Stimulated activated CD8-positive, alpha-beta memory T cell treated with anti-CD3 and anti-CD28 coated beads, Interleukin-15, amount 100 ng/mL, for 24 hours (primary cell): ENCODE results near the gene VPS35L.
"Not testable (repeated sequence)": the region's sequence is repeated elsewhere in the genome, so short reads cannot be mapped to it uniquely, and the experiment has no call there.

ENCODE experiments used
- DNase-seq: peaks from one replicate; pipeline ENCODE4 v3.0.0-alpha.2; 2020; ENCODE audit warnings: low read depth

Gene VPS35L

DNA sequence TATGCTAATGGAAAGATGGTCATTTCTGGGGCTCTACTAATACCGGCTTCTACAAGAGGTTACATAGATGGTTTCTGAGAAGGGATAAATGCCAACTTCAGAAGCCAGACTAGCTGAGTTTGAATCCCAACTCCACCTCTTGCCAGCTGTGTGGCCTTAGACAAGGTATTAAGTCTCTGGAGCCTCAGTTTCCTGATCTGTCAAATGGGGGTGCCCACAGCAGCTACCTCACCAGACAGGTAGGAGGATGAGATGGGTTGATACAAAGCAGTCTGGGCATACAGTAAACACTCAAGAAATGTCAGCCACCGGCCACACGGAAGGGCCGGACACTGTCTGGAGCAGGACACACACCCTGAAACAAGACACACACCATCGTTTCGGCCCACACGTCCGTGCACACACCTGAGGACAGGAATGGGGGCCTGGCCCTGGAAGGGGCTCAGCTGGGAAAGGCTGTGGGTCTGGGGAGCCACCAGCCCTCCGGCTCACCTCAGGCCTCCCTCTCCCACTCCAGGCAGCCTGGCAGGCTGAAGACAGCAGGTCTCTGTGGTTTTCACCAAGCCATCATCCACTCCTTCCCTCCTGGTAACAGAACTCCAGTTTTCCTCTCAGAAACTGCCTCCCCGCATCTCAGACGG, 157.0 kb downstream of the VPS35L start:
- DNase-seq = no peak

DNA sequence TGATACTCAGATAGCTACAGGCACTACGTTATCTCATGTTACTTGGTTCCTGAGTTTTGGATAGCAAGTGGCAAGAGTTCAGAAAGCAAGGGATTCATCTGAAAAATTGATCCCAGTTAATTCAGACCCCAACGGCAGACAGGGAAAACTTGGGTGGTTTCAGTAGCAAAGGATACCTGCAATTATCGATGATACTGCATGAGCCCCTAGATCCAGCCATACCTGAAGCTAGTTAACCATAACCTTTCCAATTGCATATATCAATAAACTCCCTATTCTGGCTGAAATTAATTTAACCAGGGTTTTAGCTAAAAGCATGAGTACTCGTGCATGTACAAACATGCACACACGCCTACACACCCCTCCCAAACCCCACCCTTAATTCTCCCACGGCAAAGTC, 158.2 kb downstream of the VPS35L start:
- no peak for DNase-seq

DNA sequence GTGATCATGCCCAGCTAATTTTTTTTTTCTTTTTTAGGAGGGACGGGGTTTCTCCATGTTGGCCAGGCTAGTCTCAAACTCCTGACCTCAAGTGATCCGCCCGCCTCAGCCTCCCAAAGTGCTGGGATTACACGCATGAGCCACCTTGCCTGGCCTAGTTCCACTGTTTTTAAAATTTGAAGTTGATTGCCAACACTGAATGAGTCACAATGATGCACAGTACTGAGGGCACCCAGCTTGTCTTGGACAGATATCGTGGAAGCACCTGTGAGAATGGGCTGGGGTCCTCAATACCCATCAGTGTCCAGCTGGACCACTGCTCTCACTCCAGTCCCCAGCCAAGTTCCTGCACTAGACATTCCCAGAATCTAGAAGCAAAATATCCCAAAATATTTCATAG, 160.1 kb downstream of the VPS35L start:
- no peak for DNase-seq

DNA sequence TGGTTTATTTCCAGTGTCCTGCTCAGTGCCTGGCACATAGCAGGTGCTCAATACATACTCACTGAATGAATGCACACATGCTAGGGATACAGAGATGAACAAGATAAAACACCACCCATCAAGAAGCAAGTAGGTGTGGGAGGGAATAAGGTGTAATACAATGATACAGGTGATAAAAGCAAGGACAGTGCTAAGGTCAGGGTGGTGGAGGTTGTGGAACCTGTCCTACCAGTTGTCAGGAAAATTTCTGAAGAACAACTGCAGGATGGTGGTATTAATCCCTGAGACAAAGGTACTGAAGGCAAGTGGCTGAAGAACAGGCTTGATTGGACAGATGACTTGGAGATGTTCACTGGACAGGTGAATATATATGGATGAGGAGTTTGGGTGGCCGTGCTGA, 160.7 kb downstream of the VPS35L start:
- no peak for DNase-seq

DNA sequence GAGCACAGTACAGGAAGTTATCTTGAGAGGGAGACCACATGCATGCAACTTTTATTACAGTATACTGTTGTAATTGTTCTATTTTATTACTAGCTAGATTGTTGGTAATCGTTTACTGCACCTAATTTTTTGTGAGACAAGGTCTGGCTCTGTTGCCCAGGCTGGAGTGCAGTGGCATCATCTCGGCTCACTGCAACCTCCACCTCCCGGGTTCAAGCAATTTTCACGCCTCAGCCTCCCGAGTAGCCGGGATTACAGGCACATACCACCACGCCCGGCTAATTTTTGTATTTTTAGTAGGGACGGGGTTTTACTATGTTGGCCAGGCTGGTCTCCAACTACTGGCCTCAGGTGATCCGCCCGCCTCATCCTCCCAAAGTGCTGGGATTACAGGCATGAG, 161.2 kb downstream of the VPS35L start:
- not testable (repeated sequence) for DNase-seq

DNA sequence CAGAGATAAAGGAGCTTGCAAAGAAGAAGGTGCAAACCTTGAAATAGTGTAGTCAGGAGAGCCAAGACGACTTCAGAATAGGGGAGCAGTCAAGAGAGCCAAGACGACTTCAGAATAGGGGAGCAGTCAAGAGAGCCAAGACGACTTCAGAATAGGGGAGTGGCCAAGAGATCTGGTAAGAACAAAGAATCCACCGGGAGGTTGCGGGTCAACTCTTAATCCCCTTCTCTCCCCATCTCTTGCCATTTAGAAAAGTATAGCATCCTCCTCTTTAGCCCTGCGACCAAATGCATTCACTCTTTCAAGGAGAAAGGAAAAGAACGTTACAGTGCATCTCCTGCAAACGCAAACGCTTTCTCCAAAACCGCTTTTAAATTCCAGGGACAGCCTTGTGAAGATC, 161.8 kb downstream of the VPS35L start:
- DNase-seq = no peak

DNA sequence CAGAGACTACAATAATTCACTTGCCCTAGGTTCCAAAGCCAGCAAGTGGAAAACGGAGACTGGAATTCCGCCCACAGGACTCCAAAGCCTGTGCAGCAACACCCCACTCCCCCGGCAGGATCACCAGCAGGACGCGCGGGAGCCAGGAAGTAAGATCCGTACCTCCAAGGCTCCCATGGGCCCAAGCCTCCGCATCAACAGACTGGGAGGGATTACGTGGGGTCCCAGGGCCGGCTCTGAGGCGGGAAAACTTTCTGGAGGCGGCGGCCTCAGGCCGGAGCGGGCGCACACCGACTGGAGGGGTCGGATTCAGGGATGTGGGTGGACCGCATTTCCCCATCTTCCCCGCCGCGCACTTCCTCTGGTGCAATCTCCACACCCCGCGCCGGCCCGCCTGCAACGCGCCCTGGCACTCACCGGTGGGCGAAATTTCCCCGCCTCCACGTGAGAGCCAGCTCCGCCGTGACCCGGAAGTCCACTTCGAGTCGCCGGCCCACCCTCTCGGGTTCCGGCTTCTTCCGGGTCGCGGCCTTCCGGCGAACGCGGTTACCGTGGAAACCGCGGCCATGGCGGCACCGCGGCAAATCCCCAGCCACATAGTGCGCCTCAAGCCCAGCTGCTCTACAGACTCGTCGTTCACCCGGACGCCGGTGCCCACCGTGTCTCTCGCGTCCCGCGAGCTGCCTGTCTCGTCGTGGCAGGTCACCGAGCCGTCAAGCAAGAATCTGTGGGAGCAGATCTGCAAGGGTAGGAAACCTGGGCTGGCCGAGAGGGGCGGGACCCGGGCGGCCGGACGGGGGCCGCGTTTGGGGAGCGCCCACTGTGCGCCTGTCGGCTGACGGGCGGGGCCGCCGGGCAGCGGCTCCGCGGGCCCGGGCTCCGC, 162.5 kb downstream of the VPS35L start, which contains the start of the genes IQCK and KNOP1:
TSS of gene IQCK (plus strand) at position 531 of the 883 bp plus-strand sequence. CDS start at position 567, 36 bp downstream.
TSS of gene KNOP1 (minus strand) at position 487 of the 883 bp plus-strand sequence. CDS start 3,192 bp downstream, outside the sequence.
- peak; percentile 72 for DNase-seq

DNA sequence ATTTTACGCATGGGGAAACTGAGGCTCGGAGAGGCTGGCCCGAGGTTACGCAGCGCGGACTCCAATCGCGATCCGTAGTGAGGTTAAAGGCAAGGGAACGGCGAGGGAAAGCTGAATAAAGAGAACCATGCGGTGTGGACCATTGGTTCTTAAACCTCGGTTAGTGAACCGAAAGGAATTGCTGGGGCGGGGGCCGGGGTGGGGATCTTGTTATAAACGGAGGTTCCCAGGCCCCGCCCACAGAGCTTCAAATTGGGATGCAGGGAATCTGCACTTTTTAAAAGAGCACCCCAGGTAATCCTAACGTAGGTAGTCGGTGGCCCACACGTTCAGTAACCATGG, 163.1 kb downstream of the VPS35L start:
- DNase-seq = no peak

DNA sequence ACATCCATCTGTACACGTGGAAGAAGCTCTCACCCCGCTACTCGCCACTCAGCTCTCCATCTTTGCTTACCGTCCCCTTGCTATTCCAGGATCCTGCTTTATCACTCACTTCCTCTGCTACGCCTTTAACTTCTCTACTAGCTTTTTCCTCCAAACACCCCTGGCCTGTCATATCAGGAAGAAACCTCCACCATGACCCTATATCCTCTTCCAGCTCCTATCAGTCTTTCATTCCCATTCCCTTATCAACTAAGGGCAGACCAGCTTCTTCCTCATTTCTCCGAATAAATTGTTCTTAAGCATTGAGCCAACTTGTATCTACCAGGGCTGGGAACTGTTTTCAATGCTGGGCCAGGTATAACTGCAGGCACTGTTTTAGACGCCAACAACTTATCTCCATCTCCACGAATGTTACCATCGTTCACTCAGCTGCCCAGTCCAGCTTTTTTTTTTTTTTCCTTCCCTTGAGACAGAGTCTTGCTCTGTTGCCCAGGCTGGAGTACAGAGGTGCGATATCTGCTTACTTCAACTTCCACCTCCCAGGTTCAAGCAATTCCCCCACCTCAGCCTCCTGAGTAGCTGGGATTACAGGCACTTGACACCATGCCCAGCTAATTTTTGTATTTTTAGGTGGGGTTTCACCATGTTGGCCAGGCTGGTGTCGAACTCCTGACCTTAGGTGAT, 166.9 kb downstream of the VPS35L start:
- DNase-seq = no peak

DNA sequence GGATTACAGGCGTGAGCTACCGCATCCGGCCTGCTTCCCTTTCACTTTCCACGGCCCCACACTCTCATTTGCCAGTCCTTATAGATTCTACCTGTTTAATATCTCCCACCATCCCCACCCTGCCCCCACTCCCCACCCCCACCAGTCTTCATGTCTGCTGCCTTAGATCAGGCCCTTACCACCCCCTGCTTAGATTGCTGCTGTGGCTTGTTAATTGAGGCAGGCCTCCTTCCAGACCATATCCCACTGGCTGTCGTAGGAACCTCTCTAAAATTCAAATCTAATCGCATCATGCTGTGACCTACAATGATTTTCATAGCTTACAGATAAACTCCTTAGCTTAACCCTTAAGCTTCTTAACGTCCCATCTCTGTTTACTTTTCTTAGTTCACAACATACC, 167.5 kb downstream of the VPS35L start:
- DNase-seq = no peak

DNA sequence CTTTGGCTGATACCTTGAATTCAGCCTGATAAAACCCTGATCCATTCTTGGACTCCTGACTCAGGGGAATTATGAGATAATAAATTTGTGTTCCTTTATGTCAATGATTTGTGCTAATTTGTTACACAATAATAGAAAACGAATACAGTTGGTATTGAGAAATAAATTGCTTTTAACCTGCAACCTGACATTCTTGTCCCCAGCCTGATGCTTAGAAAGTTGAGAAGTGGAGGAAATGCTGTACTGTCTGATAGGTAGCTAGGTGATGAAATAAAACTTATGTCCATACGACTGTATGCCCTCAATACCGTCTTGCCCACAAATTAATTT, 173.1 kb downstream of the VPS35L start:
- no peak for DNase-seq

DNA sequence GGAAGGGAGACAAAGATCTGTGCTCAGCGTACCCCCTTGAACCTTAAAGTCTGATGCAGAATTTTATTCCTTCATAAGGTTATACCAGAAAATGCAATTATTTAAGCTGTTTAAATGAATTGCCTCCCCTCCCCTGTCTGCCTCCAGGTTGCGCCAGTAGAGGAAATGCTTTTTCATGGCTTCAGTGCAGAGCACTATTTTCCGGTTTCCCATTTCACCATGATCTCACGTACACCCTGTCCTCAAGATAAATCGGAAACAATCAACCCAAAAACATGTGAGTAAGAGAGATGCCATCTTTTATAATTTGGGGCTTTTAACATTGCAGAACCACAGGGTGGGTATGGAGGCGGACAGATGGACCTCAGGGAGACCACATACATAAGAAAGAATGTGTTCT, 178.0 kb downstream of the VPS35L start:
- DNase-seq = no peak

DNA sequence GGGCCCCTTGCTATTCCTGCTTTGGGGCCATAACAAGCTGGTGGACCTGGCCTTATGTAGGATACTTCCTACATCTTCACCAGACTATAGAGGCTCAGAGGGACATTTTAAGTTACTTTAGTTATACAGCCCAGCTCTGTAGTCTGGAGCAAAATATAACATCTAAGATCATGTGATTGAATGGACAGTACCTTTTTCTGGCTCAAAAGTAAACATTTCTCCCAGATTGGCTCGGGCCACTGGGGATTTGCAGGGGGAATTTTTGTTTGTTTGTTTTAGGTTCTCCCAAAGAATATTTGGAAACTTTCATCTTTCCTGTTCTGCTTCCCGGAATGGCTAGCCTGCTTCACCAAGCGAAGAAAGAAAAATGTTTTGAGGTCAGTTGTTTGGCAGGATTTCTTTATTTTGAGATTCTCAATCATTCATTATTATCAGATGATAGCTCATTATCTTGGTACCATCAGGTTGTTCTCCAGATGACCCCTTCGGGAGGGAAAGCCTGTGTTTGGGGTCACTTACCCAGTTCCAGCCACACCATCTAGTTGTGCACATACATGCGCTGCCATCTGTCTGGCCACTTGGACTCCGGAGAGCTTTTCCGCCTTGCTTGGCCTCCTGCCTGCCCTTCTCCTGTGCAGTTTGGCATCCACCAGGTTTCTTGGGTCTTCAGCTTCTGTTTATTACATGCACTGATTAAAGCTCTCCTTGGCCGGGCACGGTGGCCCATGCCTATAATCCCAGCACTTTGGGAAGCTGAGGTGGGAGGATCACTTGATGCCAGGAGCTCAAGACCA, 179.8 kb downstream of the VPS35L start:
- no peak for DNase-seq

DNA sequence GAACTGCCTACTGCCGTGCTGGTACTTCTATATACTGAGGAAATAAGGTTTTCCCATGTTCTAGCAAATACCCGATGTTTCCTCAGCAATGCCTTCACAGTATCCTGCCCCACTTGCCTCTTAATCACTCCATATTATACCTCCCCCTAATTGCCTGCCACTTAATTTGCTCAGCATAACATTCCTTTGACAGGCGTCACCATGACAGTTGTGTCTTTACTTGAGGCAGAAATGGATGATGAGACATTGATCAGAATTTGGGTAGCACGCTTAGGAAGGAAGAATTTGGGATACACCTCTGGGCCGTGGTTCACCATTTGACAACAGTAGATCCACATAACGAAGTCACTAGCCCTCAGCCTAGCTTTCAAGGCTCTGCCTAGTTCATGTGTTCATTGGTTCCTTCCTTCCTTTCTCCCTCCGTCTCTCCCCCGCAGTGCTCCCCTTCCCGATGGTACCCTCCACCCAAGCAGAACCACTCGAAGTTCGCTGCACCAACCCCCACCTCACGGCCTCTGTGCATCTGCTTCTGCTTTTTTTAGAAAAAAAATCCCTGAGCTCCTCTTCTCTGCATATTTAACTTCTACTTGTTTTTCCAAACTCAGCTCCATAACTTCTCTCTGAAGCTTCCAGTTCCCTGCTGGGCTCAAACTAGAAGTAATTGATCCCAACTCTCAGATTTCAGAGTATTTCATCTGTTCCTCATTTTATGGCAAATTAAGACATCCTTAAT, 182.0 kb downstream of the VPS35L start:
- DNase-seq = no peak

DNA sequence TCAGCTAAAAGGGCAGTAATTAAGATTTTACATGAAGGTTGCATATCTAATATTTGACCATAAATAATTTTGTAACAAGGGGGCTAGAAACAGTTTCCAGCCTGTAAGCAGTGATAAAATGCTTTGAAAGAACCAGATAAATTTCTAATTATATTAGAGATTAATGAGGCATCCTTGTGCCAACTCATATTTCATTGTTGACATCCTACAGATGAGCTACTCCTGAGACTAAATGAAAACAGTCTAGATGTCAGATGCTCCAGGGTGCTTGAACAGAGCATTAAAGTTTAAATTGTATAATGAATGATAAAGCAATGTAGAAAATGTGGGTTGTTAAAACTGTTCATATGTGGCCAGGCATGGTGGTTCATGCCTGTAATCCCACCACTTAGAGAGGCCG, 185.9 kb downstream of the VPS35L start:
- DNase-seq = no peak

DNA sequence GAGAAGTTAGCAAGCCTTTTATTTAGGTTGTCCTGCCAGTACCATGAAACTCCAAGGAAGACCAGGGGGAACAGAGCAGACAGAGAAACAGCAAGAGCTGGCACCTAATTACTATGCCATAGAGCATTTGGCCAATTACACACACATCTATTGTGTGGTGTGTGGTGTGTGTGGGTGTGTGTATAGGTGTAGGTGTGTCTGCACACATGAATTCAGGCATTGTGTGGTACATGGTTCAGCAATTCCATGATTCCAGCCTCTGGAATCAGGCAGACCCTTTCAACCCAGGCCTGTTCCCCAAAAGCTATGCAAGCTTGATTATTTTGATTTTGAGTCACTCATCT, 188.3 kb downstream of the VPS35L start:
- DNase-seq = no peak

DNA sequence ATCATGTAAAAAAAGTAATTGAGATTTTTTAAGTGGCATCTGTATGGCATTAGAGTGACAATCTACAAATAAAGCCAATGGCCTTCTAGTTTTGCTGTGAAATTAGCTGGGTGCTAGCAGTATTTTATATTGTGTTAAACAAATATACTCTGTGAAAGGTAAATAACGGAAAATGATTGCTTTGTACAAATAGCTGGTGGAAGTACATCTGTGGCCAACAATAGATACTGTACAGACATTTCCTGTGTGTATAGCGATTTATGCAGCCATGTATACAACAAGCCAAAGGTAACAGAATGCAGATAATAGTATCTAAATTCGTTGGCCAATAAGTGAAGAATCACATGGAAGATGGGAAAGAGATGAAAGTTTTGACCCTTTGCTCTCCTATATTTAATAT, 189.2 kb downstream of the VPS35L start:
- DNase-seq = no peak

DNA sequence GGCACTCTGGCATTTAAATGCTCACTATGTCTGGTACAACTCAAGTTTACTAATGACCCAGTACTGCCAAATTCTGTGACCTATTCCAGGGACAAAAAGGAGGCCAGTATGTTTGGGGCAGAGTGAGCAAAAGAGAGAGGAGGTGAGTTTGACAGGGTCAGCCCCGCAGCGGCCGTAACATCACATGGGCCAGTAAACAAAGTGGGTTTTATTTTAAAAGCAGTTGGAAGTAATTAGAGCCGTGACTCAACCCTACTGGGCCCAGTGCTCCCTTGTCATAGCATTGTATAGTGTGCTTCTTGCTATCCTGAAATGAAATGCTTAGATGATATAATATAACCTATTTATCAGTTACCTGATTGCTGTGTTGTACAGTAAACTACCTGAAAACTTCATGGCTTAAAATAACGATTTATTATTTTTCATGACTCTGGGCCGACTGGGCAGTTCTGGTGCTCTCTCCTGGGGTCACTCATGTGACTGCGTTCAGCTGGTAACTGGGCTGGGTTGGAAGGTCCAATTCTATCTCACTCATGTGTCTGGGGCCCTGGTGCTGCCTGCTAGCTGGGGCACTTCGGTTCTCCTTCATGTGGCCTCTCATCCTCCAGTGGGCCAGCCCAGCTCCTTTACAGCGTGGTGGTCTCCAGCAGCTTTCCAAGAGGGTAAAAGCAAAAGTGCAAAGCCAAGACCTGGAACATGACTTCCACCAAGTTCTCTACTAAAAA, 189.9 kb downstream of the VPS35L start:
- no peak for DNase-seq

DNA sequence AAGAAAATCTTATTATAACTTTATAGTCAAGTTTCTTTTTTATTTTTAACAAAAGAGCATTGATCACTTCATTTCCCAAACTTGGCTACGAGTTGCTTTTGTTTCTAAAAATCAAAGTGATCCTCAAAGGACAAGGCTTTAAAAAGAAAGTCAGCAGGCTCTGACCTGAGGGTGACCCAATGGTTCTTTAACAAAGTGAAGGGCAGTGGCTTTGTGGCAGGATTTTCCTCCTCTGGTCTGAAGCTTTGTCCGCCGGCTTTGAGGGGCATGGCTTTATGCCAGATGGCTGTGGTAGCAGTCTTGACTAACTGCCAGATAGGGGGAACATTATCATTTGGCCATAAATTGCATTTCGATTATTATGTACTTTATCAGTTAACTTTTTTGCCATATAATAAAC, 191.1 kb downstream of the VPS35L start:
- DNase-seq = no peak

DNA sequence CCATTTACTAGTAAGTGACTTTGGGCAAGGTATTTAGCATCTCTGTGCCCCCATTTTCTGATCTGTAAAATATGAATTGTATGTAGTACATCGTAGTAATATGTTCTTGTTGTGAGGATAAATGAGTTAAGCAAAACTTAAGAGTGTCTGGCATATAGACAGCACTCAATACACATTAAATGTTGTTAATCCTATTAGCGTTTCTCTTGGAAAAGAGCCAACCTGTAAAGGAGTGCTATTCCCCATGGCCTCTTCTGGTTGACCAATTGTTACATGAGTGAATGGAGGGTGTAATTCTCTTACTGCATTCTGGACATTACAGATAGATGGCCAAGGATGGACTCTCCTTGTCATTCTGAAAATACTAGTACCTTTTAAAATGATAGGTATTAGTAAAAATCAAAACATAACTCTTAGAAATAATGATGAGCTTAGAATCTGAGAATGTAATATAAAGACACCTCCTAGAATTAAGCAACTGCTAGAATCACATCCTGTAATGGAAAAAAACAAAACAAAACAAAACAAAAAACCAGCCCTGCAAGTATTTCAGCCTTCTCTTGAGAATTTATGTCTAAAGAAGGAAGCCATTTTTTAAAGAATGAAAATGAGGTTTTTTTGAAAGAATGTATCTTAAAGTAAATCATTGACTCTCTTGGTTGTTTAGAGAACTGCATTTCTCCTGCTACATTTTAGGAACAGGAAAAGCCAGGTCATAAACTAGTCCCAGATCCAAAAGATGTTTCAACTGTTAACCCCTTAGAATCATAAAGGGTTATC, 193.1 kb downstream of the VPS35L start:
- DNase-seq = no peak
